Neural progenitor cell (in vitro differentiated cells): ENCODE results near the gene ATF6. TPM values are rescaled to one million over a fixed set of nuclear protein-coding genes. Genes with fewer than 3 reads are reported as not detected.

Experiments used
- DNase-seq: peaks from one replicate; pipeline ENCODE4 v3.0.0-alpha.2; 2016; ENCODE audit warnings: low spot score
- H2AFZ ChIP-seq: fragments of 200-600 bp; sonication (generic); replicated peaks from 2 replicates; pipeline ENCODE4 v1.6.1; 2016; ENCODE audit warnings: antibody characterized with exemption
- H3F3A ChIP-seq: fragments of 200-600 bp; sonication (generic); 2 replicates; pipeline ENCODE4 v1.6.1; 2016; ENCODE audit warnings: antibody characterized with exemption, low read depth
- H3K27ac ChIP-seq: fragments of 200-600 bp; sonication (generic); 2 replicates; pipeline ENCODE4 v1.5.1; 2016; ENCODE audit warnings: mild to moderate bottlenecking
- H3K27me3 ChIP-seq: fragments of 200-600 bp; sonication (generic); 2 replicates; pipeline ENCODE4 v1.6.1; 2016; ENCODE audit warnings: mild to moderate bottlenecking, moderate library complexity
- H3K36me3 ChIP-seq: fragments of 200-600 bp; sonication (generic); 2 replicates; pipeline ENCODE4 v1.5.1; 2016
- H3K4me1 ChIP-seq: fragments of 200-600 bp; sonication (generic); 2 replicates; pipeline ENCODE4 v1.6.1; 2016; ENCODE audit warnings: mixed run types
- H3K4me2 ChIP-seq: fragments of 200-600 bp; sonication (generic); 2 replicates; pipeline ENCODE4 v1.6.1; 2016
- H3K4me3 ChIP-seq: fragments of 200-600 bp; sonication (generic); 2 replicates; pipeline ENCODE4 v1.5.1; 2016
- H3K79me2 ChIP-seq: fragments of 200-600 bp; sonication (generic); 2 replicates; pipeline ENCODE4 v1.6.1; 2016; ENCODE audit warnings: low read depth
- H3K9ac ChIP-seq: fragments of 200-600 bp; sonication (generic); 2 replicates; pipeline ENCODE4 v1.6.1; 2016
- H3K9me3 ChIP-seq: fragments of 200-600 bp; sonication (generic); 2 replicates; pipeline ENCODE4 v1.5.1; 2016; ENCODE audit warnings: low read depth
- H4K20me1 ChIP-seq: fragments of 200-600 bp; sonication (generic); 2 replicates; pipeline ENCODE4 v1.6.1; 2016; ENCODE audit warnings: low read depth
- H3K27ac Mint-ChIP-seq: 3 replicates; pipeline ENCODE4 v1.8.0; 2021; ENCODE audit warnings: mixed read lengths
- H3K27me3 Mint-ChIP-seq: 2 replicates; pipeline ENCODE4 v1.8.0; 2022; ENCODE audit warnings: low read depth, mild to moderate bottlenecking, inconsistent platforms, moderate library complexity, mixed read lengths; ENCODE audit not compliant: insufficient read depth
- H3K36me3 Mint-ChIP-seq: 3 replicates; pipeline ENCODE4 v1.8.0; 2021; ENCODE audit warnings: mixed read lengths
- H3K4me1 Mint-ChIP-seq: 3 replicates; pipeline ENCODE4 v1.8.0; 2021; ENCODE audit warnings: mixed read lengths
- H3K4me3 Mint-ChIP-seq: 3 replicates; pipeline ENCODE4 v1.8.0; 2021; ENCODE audit warnings: mild to moderate bottlenecking, moderate library complexity, mixed read lengths
- H3K9me3 Mint-ChIP-seq: 3 replicates; pipeline ENCODE4 v1.8.0; 2020; ENCODE audit warnings: mixed read lengths
- EZH2 ChIP-seq: fragments of 200-600 bp; sonication (generic); IDR thresholded peaks from 2 replicates; pipeline ENCODE4 v1.6.1; 2017; ENCODE audit warnings: antibody characterized with exemption, mild to moderate bottlenecking, moderate library complexity
- EZH2phosphoT487 ChIP-seq: fragments of 200-600 bp; sonication (generic); IDR thresholded peaks from 2 replicates; pipeline ENCODE4 v1.6.1; 2017; ENCODE audit warnings: antibody characterized with exemption
- total RNA-seq: library from RNA; depleted of rRNA; stranded (reverse); fragments of >200 nt; gene quantifications from 2 replicates; pipeline ENCODE4 v1.2.3, GENCODE V29; 2015; ENCODE audit warnings: low replicate concordance
- TF ChIP-seq, protein P1 (sequence below): fragments of 200-600 bp; sonication (generic); IDR thresholded peaks from 2 replicates; pipeline ENCODE4 v1.5.1; 2017; ENCODE audit warnings: antibody characterized with exemption, mild to moderate bottlenecking

Gene ATF6
- total RNA-seq, 1 donor from 2014 or later, result 31.7 TPM

DNA sequence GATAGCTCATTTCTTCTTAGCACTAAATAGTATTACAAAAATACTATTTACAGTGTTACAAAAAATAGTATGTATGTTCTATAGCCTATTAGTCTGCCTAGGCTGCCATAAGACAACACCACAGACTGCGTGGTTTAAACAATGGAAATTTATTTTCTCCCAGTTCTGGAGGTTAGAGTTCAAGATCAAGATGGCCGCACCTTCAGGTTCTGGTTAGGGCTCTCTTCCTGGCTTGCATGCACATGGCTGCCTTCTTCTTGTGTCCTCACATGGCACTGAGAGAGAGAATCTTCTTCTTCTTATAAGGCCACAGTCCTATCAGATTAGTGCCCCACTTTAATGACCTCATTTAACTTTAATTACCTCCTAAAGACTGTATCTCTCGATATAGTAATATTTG lies 4.1 kb downstream of the ATF6 start:
- H3K9me3 ChIP-seq, result no peaks in the 10 kb centered on the region
- peaks cover 30% of the 10 kb centered on the region for H3K79me2 ChIP-seq
- Mint-ChIP-seq H3K4me3 (no peak overlapping the region), H3K27ac (no peak overlapping the region), H3K4me1 (peaks cover 14% of the 10 kb centered on the region), H3K27me3 (no peaks in the 10 kb centered on the region), H3K36me3 (no peaks in the 10 kb centered on the region), H3K9me3 (no peaks in the 10 kb centered on the region)
- H3K27ac ChIP-seq, result no peak overlapping the region
- TF ChIP-seq EZH2phosphoT487, result no peak
- H3K27me3 ChIP-seq, result no peaks in the 10 kb centered on the region
- DNase-seq, result no peak
- no peak overlapping the region for H2AFZ ChIP-seq
- peaks cover 8% of the 10 kb centered on the region for H3K4me1 ChIP-seq
- H3F3A ChIP-seq, result peaks cover 10% of the 10 kb centered on the region
- no peak overlapping the region for H3K4me3 ChIP-seq
- H3K9ac ChIP-seq, result no peak overlapping the region
- H3K4me2 ChIP-seq, result no peak overlapping the region
- H4K20me1 ChIP-seq, result no peaks in the 10 kb centered on the region
- no peaks in the 10 kb centered on the region for H3K36me3 ChIP-seq

DNA sequence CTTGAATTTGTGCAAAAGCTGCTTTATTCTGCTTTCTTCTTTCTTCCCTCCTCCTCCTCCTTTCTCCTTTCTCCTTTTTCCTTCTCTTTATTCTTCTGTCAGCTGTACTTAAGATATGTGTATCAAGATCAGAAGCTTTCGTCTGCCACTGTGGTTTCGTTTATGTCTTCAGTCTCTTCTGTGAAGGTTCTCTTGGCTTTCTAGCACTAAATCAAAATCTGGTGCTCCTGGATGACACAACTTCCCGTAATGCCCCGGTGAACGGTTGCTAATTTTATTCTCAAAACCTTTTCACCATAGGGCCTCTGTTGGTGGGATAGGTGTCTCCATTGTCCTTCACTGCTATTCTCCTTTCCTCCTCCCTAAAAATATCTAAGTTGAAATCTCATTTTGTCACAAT lies 5.0 kb downstream of the ATF6 start:
- Histone ChIP-seq H3K9me3 (no peaks in the 10 kb centered on the region), H3K27me3 (no peaks in the 10 kb centered on the region), H3K36me3 (no peaks in the 10 kb centered on the region), H3K4me1 (peaks cover 8% of the 10 kb centered on the region), H3K27ac (no peak overlapping the region), H3K9ac (no peak overlapping the region), H3K4me2 (no peak overlapping the region), H4K20me1 (no peaks in the 10 kb centered on the region), H3K79me2 (peaks cover 33% of the 10 kb centered on the region), H3K4me3 (no peak overlapping the region), H3F3A (peaks cover 10% of the 10 kb centered on the region), H2AFZ (no peak overlapping the region)
- Mint-ChIP-seq H3K27ac (no peak overlapping the region), H3K9me3 (no peaks in the 10 kb centered on the region), H3K4me3 (no peak overlapping the region), H3K27me3 (no peaks in the 10 kb centered on the region), H3K4me1 (peaks cover 14% of the 10 kb centered on the region), H3K36me3 (no peaks in the 10 kb centered on the region)
- TF ChIP-seq EZH2phosphoT487, result no peak
- TF ChIP-seq EZH2, result no peak
- TF ChIP-seq, protein P1, sequence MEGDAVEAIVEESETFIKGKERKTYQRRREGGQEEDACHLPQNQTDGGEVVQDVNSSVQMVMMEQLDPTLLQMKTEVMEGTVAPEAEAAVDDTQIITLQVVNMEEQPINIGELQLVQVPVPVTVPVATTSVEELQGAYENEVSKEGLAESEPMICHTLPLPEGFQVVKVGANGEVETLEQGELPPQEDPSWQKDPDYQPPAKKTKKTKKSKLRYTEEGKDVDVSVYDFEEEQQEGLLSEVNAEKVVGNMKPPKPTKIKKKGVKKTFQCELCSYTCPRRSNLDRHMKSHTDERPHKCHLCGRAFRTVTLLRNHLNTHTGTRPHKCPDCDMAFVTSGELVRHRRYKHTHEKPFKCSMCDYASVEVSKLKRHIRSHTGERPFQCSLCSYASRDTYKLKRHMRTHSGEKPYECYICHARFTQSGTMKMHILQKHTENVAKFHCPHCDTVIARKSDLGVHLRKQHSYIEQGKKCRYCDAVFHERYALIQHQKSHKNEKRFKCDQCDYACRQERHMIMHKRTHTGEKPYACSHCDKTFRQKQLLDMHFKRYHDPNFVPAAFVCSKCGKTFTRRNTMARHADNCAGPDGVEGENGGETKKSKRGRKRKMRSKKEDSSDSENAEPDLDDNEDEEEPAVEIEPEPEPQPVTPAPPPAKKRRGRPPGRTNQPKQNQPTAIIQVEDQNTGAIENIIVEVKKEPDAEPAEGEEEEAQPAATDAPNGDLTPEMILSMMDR, result no peak
- DNase-seq, result no peak

DNA sequence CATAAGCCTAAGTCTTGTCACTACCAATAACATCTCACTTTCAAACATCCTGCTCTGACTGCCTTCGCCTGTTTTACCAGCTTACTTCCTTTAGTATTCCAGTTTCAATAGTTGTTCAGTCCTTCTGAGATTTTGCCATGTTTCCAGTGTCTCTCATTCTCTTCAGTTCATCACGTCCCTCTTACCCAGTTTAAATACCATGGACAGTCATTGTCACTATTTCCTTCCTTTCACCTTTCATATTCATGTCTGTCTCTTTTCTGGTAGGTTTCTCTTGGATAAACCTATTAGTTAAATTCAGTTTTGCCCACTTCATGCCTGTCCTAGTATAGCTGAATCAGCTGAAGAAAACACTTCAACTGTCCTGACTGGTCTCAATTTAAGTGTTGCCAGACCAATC lies 5.9 kb downstream of the ATF6 start:
- no peaks in the 10 kb centered on the region for H3K27me3 Mint-ChIP-seq
- Histone ChIP-seq H4K20me1 (no peaks in the 10 kb centered on the region), H3K79me2 (peaks cover 26% of the 10 kb centered on the region), H3K9me3 (no peaks in the 10 kb centered on the region), H2AFZ (no peak overlapping the region), H3K27me3 (no peaks in the 10 kb centered on the region), H3F3A (peaks cover 4% of the 10 kb centered on the region), H3K4me2 (no peak overlapping the region), H3K27ac (no peak overlapping the region), H3K4me1 (peaks cover 6% of the 10 kb centered on the region), H3K36me3 (no peaks in the 10 kb centered on the region), H3K9ac (no peak overlapping the region), H3K4me3 (no peak overlapping the region)
- no peaks in the 10 kb centered on the region for H3K36me3 Mint-ChIP-seq
- H3K9me3 Mint-ChIP-seq, result no peaks in the 10 kb centered on the region
- H3K4me1 Mint-ChIP-seq, result peaks cover 12% of the 10 kb centered on the region
- DNase-seq, result no peak
- no peak overlapping the region for H3K4me3 Mint-ChIP-seq
- no peak overlapping the region for H3K27ac Mint-ChIP-seq
- TF ChIP-seq, protein P1, result no peak
- TF ChIP-seq EZH2phosphoT487, result no peak
- TF ChIP-seq EZH2, result no peak

DNA sequence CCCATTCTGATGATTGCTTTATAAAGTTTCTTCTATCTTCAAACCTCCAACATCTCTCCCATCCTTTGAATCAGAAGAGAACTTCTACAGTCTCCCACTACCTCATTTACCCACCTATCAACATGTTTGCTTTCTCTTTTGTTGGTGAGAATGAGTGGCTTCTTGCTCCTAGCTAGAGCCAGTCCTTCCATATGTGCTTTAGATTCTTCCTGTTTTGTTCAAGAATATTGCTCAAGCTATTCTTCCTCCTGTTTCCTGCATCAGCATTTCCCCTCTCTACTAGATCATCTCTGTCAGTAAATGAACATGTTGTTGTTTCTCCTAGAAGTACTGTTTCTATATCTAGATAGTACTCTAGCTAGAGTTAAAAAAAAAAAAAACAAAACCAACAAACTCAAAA lies 6.3 kb downstream of the ATF6 start:
- H3K9me3 Mint-ChIP-seq, result no peaks in the 10 kb centered on the region
- H3K27ac Mint-ChIP-seq, result no peak overlapping the region
- no peaks in the 10 kb centered on the region for H3K27me3 Mint-ChIP-seq
- peaks cover 2% of the 10 kb centered on the region for H3K4me1 ChIP-seq
- no peak overlapping the region for H3K4me3 Mint-ChIP-seq
- H3K4me3 ChIP-seq, result no peak overlapping the region
- no peak overlapping the region for H3K9ac ChIP-seq
- no peak for DNase-seq
- H3F3A ChIP-seq, result no peaks in the 10 kb centered on the region
- H3K36me3 ChIP-seq, result no peaks in the 10 kb centered on the region
- peaks cover 26% of the 10 kb centered on the region for H3K79me2 ChIP-seq
- no peak overlapping the region for H2AFZ ChIP-seq
- no peaks in the 10 kb centered on the region for H3K36me3 Mint-ChIP-seq
- H3K27me3 ChIP-seq, result no peaks in the 10 kb centered on the region
- no peak overlapping the region for H3K4me2 ChIP-seq
- no peak overlapping the region for H3K27ac ChIP-seq
- H3K4me1 Mint-ChIP-seq, result peaks cover 8% of the 10 kb centered on the region
- TF ChIP-seq EZH2, result no peak
- no peak for TF ChIP-seq EZH2phosphoT487
- TF ChIP-seq, protein P1, result no peak
- no peaks in the 10 kb centered on the region for H3K9me3 ChIP-seq
- no peaks in the 10 kb centered on the region for H4K20me1 ChIP-seq
